D341Med (cell line): ENCODE measurements around the gene DIS3L2.

ENCODE experiments used
- DNase-seq: peaks from one replicate; pipeline ENCODE4 v3.0.0; 2012; ENCODE audit warnings: low spot score

DIS3L2 gene, protein sequence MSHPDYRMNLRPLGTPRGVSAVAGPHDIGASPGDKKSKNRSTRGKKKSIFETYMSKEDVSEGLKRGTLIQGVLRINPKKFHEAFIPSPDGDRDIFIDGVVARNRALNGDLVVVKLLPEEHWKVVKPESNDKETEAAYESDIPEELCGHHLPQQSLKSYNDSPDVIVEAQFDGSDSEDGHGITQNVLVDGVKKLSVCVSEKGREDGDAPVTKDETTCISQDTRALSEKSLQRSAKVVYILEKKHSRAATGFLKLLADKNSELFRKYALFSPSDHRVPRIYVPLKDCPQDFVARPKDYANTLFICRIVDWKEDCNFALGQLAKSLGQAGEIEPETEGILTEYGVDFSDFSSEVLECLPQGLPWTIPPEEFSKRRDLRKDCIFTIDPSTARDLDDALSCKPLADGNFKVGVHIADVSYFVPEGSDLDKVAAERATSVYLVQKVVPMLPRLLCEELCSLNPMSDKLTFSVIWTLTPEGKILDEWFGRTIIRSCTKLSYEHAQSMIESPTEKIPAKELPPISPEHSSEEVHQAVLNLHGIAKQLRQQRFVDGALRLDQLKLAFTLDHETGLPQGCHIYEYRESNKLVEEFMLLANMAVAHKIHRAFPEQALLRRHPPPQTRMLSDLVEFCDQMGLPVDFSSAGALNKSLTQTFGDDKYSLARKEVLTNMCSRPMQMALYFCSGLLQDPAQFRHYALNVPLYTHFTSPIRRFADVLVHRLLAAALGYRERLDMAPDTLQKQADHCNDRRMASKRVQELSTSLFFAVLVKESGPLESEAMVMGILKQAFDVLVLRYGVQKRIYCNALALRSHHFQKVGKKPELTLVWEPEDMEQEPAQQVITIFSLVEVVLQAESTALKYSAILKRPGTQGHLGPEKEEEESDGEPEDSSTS

DNA sequence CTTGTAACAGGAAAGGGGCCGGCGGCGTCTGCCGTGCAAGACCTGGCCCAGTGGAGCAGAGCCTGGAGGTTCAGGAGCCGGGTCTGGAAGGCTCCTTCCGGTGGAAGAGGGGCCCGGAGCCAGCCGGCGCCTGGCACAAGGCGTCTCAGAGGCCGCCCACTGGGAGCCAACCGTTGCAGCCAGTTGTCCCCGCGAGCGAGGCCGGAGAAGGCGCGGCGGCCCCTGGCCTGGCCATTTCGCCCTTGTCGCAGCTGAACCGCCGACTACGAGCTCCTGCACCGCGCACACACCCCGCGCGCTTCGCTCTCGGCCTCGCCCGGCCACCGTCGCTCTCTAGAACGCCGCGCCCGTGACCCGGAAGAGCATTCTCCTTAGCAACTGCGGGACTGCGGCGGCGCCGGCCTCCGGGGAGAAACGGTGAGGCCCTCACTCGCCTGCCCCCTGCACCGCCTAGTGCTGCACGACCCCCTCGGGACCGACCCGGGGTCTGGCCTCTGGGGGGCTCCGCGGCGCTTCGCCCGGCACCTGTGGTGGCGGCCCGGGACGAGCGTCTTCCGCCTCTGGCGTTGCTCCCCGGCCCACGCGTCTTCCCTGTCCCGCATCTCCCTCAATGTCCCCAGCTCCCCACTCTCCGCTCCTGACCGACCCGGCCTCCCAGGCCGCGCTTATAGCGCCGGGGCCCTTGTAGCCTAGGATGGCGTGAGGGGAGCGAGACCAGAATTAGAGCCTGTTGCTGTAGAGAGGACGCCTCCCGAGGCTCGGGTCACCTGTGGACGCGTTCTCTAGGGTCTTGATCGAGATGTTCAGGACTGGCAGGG is at the start of gene DIS3L2:
Gene DIS3L2, plus strand, starts transcription at position 365 of the 818 bp plus-strand sequence. CDS start 53,215 bp downstream, outside the sequence.
- DNase-seq, result peak; percentile 93

DNA sequence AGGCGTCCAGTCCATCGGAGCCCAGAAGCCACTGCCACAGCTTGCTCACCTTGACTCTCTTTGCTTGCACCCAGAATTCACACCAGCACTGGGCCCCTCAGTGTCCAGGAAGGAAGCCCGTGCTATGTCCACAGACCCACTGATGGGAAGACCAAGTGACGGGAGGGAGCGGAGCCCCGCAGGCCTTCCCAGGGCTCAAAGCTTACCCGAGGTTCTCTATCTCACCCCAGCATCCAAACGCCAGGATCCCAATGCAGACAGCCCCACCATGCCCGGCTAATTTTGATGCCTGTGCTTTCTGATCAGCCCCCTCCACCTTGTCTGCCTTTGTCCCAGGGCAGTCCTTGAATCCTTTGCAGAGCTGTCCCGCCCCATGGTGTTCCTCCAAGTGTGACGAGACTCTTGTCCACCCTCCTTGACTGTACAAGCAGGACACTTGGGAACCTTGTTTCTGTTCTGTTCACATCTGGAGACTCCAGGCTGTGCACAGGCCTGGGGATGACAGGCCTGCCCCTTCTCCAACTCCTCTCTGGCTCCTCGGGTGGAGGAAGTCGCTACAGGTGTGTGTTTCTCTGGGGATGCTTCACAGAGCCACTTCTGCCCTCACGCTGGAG is 47.3 kb upstream of the DIS3L2 start:
- DNase-seq, result peak; percentile 2

DNA sequence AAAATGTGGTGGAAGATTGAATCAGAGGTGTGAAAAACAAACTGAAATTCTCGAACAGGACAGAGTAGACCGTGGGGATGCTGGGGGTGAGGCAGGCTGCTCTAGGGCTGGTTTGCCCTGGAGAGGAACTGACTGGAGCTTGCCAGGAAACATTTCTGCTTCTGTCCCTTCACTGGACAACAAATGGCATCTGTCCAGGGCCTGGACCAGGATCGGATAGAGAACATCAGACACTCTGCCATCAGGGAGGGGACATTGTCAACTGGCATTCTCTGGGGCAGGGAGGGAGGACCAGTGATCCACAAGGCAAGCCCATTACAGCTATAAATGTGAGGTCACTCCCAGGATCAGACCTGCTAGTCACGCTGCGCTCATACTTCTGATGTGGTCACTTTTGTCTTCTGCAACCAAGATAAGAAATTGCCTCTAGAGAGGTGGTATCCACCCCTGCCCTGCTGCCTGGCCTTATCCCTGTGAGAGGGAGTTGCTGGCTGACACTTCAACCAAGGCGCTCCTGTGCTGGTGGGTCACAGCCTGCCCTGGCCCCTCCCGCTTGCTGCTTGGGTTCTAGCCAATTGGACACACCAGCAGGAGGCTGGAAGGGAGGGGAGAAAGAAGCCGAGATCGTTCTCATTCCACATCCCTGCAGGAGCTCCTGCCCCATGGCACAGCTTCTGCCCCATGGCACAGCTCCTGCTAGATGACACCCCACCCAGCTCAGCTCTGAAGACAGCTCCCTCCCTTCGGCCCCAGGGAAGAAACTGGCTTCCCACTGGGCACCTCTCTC is 44.0 kb upstream of the DIS3L2 start:
- peak; percentile 20 for DNase-seq

DNA sequence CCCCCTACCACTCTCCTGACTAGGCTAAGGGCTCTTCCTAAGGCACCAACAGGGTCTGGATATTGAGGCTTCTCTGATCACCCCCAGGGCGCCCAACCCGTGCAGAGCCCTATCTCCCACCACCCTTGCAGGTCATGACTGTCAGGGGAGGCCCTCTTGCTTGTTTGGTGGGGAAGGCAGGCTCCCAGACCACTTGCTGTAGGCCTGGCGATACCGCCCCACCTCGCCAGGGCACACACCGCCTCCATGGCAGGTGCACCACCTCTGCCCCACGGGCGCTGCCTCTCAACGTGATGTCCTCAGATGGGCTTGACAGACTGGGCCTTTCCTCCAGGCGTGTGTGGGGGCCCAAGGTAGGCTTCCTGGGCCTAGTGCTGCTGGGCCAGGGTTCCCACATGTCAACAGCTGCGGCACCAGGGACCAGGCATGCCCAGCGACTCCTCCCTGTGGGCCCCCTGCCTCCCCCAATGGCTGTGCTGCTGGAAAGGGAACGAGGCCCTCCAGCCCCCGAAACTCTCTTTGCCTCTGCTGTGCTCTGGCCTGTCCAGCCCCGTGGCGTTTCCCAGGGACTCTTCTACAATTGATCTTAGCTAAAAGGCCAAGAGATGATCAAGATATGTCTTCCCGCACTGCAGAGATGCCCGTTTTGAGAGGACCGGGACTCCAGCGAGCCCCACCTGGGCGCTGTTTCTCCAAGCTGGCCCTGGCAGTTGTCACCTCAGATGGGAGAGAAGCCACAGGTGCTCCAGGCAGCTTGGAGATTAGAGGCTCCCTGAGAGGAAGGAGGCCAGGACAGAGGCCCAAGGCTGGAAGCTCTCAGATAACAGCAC is 42.8 kb upstream of the DIS3L2 start:
- peak; percentile 10 for DNase-seq

DNA sequence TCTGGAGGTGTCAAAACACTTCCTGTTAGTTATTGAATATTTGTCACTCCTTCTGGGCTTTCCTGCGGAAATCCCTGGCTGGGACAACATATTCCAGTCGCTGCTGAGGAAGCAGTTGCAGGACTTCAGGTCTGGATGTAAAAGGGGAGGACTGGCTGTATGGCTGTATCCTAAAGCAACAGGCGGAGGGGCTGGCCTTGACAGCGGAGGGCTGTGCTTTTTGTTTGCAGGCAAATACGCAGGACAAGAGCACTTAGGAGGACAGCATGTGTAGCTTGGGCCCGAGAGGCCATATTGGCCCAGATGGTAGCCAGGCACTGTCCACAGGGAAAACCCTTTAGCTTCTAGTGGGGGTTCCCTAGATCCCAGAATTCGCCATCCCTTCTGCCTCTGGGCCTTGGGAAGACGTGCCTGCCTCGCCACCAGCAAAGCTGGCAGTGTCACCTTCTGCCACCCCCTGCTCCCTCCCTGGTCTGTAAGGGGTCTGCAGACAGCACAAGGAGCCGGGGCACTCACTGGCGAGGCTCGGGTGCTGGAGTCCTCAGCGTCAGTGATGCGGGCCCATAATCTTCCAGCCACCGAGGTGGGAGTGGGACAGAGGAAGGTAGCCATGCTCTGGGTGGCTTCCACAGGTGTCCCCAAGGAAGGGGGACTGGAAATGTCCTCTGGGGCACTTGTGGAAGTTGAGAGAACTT is 42.0 kb upstream of the DIS3L2 start:
- no peak for DNase-seq

DNA sequence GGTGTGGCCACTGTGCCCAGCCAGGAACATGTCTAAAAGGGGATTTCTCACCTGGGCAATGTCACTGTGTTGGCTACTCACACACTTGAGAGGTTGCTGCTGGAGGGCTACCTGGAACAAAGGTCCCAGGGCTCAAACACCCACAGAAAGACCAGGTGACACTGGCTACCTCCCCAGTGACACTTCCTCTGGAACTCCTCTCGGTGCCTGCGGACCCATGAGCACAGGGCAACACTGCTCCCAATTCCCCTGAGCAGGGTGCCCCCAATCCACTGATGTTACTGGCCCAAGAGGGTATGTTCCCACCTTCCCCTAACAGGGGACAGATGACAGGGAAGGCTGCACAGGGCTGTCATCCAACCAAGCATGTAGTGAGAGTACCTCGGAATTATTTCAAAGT is 41.1 kb upstream of the DIS3L2 start:
- no peak for DNase-seq

DNA sequence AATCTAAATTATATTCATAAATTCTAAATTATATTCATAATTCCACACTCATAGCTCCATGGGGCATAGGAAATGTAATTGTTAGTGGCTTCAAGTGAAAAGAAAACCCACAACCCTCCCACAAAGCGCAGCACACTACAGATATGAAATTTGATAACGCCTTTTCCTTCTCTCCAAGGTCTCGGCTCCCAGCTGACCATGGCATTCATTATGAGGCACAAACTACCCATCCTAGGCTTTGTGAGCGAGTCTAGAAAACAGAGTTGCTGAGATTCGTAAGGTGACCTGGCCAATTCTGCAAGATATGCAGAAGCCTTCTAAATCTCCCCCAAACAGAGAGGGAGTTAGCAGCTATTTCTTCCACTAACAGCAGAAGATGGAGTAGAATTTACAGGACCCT is 40.7 kb upstream of the DIS3L2 start:
- DNase-seq, result no peak

DNA sequence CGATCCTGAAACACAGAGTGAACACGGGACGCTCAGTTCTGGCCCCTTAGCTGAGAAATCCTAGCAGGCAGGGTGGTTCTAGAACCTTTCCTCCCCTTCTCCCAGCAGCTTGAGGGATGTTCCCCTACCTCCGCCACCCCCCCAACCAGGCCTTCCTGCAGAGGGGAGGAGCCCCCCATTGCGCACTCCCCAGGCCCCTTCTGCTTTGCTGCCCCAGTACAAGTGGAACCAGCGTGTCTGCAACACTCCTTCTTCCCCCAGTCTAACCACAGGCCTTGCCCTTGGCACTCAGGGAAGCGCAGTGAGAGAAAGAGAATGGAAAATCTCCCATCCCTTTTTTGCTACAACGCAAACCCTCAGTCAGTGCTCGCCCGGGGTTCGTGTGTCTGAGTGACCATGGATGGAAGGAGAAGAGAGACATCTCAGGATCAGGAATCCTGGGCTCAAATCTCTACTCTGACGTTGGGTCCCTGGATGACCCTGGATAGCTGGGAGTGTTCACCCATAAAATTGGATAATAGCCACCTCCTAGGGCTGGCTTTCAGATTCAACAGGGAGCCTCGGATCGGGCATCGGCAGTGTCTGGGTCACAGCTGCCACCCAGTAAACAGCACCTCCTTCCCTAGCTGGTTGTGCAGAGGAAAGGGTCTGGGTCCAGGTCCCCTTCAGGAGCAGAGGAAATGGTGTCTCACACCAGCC is 39.1 kb upstream of the DIS3L2 start:
- DNase-seq, result no peak

DNA sequence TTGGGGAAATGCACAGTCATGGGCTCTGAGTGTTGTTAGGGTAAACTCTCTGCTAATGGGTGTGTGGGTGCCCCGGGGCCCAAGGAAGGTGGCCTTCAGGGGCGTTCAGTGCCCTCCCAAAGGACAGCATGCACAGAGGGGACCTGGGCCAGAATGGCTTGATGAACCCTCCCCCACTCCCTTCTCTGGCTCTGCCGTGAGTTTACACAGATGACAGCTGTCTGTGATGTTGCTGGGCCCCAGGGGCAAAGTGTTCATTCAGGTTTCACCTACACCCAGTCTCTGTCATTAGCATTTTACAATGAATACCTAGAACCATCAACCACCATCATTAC is 38.5 kb upstream of the DIS3L2 start:
- no peak for DNase-seq

DNA sequence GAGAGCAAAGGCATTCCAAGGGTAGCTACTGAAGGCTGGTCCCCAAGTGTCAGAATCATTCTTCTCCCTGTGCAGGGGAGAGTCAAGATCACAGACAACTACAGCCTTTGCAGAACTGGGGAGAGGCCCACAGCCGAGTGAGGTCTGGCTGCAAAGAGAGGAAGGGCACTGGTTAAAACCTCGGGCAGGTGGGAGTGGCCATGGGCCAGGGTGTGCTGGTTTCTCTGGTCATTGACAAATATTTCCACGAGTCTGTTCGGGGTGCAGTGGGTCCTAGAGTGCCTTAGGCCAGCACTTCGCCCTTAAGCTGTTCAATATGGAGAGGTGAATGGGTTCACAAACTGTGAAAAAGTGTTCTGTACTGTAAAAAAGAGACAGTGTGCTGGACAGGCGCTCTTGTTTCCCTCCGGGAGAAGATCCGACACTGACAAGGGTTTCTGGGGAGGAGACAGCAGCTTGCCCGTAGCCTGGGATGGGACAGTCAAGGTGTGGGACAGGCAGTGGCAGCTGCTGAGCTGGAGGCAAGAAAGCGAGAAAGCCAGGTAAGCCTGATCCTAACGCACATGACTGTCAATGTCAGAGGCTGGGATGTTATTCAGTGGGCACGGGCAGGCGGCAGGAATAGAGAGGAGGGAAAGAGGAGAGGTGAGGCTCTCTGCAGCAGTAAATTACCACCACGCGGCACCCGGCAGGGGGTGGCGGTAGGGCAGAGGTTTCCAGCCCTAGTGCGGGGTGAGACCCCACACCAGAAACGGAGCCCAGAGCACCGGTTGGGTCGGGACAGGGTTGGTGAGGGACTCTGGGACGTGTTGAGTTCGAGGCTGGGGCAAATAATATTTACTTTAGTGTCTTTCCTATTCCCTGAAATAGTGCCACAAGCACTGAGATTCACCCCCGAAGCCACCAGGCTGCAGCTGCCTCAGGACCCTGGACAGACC is 37.3 kb upstream of the DIS3L2 start:
- no peak for DNase-seq

DNA sequence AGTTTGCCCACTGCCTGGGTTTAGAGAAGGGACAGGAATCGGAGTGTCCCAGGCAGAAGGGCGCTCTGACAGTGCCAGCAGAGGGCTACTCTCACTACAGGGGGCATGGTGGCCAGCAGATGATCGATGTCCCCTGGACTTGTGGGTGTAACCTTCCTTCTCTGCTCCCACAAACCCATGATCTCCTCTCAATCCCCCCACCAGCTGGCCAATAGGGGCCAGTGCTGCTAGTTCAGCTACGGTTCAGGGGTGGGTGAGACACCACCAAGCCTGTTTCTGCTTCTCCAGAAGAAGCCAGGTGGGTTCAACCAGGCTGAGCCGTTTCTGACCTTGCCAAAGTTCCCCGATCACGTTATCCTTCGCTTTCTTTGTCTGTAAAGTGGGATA is 36.6 kb upstream of the DIS3L2 start:
- DNase-seq, result no peak

DNA sequence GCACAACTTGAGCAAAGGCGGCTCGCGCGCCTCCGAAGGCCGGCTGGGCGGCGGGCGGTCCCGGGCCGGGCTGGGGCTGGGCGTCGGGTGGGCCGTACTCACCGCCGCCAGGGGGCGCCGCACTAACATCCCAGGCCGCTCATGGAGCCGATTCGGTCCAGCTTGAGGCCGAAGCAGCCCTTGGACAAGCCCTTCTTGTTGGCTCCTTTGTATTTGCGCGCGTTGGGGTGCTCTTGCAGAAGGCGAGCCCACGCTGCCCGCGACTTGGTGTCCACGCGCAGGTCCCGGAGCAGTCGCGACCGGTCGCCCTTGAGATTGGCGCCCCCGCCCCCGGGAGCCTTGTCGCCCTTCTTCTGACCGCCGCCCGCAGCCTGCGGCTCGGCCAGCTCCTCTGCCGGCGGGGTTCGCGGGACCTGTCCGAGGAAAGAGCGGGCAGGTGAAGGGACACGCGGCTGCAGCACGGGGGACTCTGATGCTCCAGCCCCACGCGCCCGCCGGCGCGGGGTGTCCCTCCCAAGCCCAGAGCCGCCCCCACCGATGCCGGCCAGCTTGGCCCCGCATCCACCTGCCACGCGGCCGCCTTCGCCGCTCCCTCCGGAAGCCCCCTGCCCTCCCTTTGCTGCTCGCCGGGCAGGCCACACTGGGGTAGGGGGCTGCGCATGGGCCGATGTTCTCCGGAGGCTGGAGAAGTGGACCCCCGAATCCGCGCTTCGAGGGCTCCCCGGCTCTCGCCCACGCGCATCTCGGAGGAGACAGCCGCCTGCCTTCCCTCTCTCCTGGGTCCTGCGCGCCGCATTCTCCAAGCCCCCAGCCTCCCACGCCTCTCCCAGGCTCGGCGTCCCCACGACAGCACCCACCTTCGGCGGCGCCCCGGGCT is 36.0 kb upstream of the DIS3L2 start:
- peak; percentile 91 for DNase-seq

DNA sequence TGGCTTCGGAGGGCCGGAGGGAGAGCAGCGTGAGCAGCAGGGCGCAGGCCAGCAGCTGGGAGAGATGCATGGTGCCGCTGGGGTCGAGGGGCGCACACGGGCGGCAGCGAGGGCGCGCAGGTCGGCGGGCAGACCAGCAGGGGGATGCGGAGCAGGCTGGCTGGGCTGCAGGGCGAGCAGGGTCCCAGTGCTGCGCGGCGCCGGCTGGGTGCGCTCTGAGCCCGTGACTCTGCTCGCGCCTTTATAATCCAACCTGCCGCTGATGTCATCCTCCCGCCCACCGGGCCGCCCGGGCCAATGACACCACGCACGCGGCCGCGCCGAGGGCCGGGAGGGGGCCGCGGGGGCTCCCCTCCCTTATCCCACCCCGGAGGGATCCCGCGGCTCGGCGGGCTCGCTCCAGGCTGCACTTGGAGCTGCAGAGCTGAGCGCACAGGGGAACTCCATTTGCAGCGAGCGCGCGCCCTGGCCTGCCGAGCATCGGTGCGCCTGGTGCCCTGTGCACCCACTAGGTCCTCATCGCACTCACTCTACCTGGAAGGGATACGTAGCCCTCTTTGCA is 35.3 kb upstream of the DIS3L2 start, which contains the start of gene NPPC:
Gene NPPC, minus strand, starts transcription at position 217 of the 562 bp plus-strand sequence. Its CDS starts 147 bp downstream, at position 70.
- peak; percentile 95 for DNase-seq

DNA sequence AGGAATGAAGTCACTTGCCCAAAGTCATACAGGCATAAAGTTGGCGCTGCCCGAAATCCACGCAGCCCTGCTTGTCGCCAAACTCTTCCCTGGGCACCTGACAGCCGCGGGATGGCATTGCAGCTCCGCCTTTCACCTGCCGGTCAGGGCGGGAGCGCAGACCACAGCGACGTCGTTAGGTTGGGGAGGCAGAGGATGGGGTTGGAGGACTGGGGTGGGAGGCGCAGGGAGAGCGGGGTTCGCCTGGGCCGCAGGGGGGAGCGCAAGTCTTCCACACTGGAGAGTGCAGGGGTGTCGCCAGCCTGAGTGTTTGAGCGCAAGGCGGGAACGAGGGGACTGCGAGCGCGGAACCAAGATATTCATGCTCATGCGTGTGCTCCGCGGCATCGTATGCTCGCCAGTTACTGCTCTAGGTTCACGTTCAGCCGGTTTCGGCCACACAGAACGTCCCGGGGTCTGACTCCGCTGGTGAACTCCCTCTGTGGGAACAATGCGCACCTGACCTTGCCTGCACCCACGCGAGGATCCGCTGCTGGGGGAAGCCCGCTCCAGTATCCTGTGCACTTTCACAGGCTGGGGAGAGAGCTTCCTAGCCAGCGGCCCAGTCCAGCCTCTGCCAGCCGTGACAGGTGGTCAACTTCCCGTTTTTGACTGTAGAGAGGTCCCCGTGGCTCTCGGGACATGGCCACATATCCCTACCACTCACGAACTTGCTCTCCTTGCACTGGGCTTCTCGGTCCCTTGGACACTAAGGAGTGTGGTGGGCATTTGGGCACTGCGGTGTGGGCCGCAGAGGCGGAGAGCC is 34.5 kb upstream of the DIS3L2 start:
- peak; percentile 49 for DNase-seq

DNA sequence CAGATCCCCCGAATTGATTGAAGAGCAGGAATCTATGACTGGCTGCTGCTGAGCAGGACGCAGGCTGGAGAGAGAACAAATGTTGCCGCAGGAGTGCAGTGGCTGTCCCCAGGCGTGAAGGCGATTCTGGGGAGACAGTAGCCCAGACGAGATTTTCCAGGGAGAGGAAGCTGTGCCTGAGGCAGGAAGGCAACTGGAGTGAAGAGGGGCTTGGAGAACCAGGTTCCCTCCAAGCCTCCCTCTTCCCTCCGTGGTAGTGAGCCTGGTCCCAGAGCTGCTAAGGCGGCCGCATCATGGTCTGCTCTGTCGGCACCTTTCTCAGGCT is 34.0 kb upstream of the DIS3L2 start:
- peak; percentile 11 for DNase-seq

DNA sequence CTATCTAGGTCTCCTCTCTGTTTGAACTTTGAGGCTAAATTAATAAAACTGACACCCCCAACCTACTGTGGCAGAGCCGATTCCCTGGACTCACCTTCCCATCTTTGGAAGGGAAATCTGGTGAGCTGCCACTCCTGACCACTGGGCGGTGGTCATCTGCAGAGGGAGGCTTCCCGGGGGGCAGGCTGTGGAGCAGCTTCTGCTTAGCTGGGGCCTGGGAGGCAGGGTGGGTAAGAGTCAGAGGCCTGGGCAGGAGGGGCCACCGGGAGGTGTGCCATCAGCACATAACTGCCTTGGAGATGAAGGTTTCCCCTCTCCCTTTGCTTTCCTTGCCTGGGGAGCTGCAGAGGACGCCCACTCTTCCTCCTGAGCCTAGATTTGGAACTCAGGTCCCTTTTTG is 33.0 kb upstream of the DIS3L2 start:
- DNase-seq, result no peak
